HG03159 (cell line): ENCODE measurements around the gene SLC16A11.
A peak's percentile ranks its signal among the peaks of the same experiment; 100 is the strongest.
"Not testable (repeated sequence)": the region's sequence is repeated elsewhere in the genome, so short reads cannot be mapped to it uniquely, and the experiment has no call there.

Source experiments
- ATAC-seq: cut with Tn5 transposase; IDR thresholded peaks from one replicate; pipeline ENCODE4 v1.9.1; 2021; ENCODE audit warnings: mild to moderate bottlenecking, moderate library complexity; ENCODE audit not compliant: unreplicated experiment

The SLC16A11 gene

DNA sequence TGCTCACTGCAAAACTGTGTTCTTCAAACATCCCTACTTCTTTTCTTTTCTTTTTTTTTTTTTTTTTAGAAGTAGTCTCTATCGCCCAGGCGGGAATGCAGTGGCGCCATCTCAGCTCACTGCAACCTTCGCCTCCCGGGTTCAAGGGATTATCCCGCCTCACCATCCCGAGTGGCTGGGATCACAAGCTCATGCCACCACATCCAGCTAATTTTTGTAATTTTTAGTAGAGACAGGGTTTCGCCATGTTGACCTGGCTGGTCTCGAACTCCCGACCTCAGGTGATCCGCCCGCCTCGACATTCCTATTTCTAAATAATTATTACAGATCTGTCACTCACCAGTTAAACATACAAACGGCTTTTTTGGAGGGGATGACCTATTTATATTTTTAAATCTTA lies 32.5 kb downstream of the SLC16A11 start:
- no peak for ATAC-seq

DNA sequence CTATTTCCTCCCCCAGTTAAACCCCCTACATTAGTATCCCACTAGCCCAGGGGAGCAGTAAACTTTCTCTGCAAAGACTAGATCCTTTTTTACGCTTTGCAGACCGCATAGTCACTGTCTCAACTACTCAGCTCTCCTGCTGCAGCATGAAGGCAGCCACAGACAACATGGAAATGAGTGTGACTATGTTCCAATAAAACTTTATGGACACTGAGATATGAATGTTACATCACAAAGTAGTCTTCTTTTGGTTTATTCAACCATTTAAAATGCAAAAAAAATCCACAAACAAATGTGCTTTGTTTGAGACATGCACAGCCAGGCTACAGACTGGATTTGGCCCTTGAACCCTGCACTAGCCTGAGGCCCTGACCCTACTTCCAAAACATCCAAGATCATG lies 33.4 kb downstream of the SLC16A11 start:
- ATAC-seq, result no peak

DNA sequence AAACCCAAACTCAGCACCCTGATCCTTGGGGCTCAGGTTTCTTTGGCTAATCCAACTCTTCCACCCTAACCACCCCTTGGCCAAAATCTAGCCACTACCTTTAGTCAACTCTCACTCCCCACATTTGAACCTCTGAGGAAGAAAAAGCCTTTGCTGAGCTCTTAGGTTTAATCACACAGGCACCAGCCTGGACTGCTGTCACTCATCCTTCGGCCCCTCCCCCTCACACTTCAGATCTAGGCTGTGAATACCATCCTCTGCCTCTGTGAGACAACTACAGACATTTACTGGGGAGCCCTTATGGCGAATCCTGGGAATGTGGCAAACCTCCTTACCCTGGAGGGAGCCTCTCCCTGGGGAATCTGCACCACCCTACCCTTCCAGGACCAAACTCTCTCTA lies 36.7 kb downstream of the SLC16A11 start:
- ATAC-seq, result no peak

DNA sequence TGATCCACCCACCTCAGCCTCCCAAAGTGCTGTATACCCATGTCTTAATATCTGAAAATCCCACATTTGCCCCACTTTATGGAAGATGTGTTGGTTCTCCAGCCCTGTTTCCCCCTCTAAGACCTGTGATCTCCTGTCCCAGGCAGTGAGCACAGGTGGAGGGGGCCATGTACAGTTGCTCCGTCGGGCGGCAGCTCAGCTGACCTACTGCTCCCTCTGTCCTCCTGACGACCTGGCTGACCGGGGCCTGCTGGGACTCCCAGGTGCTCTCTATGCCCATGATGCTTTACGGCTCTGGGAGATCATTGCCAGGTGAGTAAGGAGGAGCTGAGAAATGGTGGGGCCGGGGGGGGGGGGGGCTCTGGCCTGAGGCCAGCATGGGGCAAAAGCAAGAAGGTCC lies 38.2 kb downstream of the SLC16A11 start:
- no peak for ATAC-seq

DNA sequence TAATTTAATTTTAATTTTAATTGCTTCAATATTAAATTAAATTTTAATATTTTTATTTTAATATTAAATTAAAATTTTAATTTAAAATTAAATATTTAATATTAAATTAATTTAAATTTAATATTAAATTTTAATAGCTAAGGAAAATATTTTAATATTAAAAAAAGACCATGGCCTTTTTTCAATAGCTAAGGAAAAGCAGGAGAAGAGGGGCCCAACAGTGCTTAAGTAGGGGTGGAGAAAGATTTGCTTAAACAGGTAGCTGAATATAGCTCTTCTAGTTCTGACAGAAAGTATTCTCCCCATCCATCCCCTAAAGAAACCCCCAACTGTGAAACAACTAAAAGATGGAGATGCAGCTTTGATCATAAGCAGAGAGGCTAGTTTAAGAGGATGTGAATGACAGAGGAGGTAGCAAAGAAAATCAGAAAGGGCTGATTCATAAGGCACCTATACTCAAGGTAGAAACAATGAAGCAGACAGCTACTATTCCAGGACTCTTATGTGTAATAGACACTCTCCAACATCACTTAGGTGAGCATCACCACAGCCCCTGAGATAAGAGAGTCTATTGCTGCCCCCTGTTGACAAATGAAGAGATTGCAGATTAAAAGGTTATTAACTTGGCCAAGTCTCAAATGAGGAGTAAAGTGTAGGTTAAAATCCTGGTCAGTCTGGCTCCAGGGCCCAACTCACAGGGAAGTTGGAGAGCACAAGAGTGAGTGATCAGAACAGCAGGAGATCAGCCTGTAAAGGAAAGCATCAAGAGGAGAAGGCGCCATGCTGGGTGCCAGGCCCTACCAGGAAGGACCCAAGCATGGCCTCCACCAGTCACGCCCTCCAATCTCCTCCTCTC lies 39.3 kb downstream of the SLC16A11 start:
- peak; percentile 71 for ATAC-seq

DNA sequence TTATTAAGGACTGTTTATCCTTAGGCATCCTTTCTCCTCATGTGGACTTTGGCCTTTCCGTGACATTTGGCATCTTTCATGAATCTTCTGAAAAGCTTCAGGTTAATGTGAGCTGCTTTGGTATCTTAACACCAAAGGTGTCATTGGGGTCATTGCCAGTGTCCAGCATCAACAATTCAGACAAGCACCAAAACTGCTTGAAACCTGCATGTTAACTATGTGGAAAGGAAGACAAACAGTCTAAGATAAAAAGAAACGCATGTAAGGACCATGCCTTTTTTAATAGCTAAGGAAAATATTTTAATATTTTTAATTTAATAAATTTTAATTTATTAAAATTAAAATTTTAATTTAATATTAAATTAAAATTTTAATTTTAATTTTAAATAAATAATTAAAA lies 40.1 kb downstream of the SLC16A11 start:
- no peak for ATAC-seq

DNA sequence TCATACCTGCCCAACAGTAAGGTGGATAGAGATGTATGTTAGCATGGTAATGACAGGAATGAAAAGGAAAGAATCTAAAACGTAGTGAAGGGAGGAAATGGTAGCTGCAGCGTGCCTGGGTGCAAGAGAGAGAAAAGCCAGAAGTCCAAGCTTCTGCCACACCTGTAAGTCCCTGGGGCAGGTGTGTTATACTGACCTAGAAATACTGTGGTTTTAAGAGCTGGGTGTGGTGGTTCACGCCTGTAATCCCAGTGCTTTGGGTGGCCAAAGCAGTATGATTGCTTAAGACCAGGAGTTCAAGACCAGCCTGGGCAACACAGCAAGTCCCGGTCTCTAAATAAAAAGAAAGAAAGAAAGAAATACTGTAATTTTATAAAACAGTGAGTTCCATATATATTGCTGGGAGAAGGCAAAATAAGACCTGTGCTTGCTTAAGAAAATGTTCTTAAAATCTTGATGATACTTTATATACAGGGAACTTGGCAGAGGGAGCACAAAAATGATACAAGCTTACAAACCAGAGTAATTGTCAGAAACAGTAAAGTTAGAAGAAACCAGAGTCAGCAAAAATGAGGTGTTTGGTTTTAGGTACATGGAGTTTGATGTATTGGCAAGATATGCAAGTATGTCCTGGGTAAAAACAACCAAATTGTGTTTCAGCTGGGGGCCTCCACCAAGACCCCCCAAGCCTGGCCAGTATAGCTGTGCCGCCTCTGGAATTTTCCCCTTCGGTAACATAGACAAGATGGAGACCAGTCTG lies 41.4 kb downstream of the SLC16A11 start:
- no peak for ATAC-seq

DNA sequence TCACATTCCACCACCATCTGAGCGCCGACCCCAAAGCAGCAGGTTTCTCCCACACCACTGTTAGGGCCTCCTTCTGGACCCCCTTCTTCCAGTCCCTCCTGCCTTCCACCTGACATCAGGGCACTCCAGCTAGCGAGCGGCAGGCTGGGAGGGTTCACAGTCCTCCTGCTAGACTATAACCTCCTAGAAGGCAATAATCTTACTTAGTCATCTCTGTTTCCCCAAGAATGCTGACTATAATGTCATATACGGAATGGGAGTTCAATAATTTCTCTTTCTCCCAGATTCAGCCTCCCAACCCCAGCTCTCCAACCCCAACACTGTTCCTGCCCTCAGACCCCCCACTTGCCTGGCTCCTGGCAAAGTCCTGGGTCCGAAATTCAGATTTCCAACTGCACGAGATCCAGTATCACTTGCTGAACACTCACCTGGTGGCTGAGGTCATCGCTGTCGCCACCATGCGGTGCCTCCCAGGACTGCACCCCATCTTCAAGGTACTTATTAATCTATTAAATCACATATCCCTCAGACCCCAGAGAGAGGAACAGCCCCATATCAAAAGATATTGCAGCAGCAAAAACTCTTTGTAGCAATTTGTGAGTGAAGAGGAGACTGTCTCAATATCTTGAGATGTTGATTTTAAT lies 42.5 kb downstream of the SLC16A11 start:
- no peak for ATAC-seq

DNA sequence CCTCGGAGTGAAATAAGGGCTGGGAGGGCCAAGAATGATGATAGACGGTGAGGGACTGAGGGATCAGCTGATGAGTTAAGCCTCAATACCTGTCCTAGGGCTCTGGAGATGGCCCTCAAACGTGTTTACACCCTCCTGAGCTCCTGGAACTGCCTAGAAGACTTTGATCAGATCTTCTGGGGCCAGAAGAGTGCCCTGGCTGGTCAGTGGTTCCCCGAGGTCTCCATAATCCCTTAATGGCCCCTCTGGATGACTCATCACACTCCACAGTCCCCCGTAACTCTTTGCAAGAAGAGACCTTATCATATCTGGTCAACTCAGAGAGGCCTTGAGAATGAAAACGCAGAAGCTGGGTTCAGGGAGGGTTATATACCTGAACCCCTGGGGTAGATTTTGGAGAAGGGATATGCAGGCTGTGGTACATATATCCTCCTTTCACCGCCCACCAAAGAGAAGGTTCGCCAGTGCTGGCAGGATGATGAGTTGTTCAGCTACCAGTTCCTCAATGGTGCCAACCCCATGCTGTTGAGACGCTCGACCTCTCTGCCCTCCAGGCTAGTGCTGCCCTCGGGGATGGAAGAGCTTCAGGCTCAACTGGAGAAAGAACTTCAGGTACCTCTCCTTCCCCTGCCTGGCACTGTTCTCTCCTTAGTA lies 44.9 kb downstream of the SLC16A11 start:
- no peak for ATAC-seq

DNA sequence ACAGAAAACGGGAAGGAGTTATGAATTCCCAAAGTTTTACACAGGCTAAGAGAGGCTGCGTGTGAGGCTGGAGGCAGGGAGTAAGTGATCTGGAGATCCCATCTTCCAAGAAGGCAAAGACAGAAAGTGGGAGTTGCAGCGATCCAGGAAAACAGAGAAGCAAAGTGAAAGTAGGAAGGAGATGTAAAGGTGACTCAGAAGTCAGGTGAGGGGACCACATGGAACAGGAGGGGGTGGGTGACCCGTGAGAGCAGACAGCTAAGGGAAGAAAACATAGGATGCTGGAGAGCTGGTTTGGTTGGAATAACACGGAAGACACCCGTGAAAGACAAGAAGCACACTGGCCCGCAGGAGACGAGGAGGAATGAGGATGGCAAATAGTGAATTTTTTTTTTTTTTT lies 46.7 kb downstream of the SLC16A11 start:
- ATAC-seq, result no peak

DNA sequence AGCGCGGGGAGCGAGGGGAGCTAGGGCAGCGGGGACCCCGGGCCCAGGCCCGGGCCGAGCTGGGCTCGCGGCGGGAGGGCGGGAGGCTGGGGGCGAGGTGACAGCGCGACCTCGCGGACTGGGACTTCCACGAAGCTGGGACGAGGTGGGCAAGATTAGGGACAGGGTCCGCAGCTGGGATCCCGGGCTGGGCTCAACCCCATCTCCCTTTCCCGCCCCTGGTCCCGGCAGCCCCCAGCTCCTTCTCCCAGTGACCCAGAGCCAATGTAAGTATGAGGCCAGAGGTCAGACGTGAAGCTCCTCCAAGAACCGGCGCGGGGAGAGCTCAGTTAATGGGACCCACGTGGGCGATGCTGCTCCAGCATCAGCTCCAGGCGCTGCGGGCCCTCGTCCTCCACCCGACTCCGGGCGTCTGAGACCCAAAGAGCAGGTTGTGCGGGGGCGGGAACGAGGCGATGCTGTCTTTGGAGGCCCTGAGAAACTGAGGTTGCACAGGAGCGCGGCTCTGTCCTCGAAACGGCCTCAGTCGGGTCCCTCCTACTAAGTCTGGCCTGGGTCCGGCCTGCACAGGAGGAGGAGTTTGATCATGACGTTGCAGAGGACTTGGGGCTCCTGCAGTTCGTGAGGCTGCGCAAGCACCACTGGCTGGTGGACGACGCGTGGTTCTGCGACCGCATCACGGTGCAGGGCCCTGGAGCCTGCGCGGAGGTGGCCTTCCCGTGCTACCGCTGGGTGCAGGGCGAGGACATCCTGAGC lies 47.5 kb downstream of the SLC16A11 start:
- no peak for ATAC-seq

DNA sequence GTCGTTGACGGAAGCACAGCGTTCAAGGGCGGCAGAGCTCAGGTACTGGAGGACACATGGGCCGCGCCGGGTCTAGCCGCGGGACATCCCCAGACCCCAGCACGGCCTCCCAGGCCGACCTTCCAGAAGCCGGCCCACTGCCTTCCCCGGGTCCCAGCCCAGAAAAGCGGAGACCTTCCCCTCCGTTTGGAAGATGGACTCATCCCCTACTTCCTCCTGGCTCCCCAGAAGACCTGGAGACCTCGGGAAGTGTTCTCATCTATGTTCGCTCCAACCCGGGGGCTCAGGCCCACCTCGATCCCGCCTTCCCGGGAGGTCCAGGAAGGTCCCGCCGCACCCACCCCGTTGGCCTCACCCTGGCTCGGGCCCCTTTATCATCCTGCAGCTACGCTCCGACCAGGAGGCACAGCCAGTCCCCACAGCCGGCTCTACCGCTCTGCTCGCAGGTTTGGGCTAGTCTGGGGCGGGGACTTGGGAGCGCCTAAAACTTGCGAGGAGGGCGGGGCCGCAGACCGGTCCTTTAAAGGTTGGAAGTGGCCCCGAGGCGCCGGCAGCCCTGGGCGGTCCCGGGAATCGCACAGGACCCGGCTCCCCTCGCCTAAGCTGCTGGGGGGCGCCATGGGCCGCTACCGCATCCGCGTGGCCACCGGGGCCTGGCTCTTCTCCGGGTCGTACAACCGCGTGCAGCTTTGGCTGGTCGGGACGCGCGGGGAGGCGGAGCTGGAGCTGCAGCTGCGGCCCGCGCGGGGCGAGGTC lies 48.2 kb downstream of the SLC16A11 start, which contains the start of gene ALOX12:
Gene ALOX12 (plus strand): TSS at position 550 of the 756 bp plus-strand sequence. CDS start 69 bp downstream, at position 619.
- ATAC-seq, result no peak

DNA sequence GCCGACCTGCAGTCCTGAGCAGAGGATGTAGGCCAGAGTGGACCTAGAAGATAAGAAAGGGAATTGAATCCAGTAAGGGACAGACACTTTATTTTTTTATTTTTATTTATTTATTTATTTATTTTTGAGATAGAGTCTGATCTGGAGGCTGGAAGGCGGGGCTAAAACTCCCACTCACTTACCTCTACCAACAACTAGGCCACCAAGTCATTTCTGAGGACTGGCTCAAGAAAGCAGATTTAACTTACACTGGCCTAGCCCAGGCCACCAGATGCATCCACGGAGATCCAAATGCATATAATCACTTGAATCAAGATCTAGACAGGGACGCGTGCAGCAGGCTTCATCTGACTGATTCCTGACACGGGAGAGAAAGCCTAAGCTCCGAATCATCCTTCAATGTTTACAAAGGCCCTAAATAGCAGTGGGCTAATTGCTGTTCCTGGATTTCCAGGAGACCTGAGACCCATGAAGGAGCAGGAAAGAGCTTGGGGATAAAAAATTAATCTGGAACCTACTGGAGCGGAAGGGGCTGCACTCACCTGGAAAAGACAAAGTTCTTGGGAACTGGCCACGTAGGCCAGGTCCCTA lies 49.1 kb downstream of the SLC16A11 start:
- ATAC-seq, result no peak

DNA sequence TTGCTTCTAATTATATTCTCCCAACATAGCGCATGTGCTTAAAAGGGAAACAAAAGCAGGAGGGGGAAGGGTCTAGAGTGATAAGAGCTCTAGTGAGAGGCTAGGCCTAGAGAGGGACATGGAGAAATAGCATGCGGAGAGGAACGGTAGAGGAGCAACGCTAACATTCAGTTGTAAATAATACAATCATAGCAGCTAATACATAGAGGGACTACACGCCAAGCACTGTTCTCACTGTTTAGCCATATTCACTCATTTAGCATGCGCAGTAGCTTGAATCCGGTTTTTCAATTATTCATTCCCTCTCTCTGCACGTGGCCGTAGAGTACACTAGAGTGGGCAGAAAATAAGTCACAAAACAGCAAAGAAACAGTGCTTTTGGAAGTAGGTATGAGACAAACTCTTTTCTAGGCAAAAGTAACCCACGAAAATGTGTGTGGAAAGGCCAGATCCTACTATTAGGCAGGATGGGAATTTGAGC lies 49.7 kb downstream of the SLC16A11 start:
- no peak for ATAC-seq

DNA sequence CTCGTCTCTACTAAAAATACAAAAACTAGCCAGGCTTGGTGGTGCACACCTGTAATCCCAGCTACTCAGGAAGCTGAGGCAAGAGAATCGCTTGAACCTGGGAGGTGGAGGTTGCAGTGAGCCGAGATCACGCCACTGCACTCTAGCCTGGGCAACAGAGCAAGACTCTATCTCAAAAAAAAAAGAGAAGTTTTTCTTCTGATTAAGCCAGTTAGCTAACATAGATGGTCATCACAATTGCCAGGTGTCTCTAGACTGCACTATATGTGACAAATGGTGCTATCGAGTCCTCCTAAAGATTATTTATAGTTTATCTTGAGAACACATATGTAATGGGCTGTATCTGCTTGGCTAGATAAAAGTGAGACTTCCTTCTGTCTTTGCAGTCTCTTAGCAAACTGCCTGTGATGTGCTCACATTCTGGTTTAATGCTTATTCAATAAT lies 50.3 kb downstream of the SLC16A11 start:
- ATAC-seq, result not testable (repeated sequence)
